Liver (tissue), 9 donors: Measurements from ENCODE around the gene CSNK1G1. TPM values are rescaled to one million over a fixed set of nuclear protein-coding genes. Genes with fewer than 3 reads are reported as not detected.

ENCODE experiments used
- DNase-seq: peaks from one replicate; pipeline ENCODE4 v3.0.0-alpha.2; 2017; ENCODE audit warnings: low spot score
- H3K27ac ChIP-seq, 2 donors: one replicate each; pipeline ENCODE4 v1.7.0; 2013; ENCODE audit warnings: inconsistent platforms in 2 of 2, low read length in 2 of 2, control low read depth in 1 of 2, low read depth in 1 of 2, mild to moderate bottlenecking in 1 of 2
- H3K27me3 ChIP-seq, 4 donors: one replicate each; pipeline versions ENCODE4 v1.6.1 to v1.7.0; 2013; ENCODE audit warnings: low read length in 3 of 4, inconsistent platforms in 1 of 4, mild to moderate bottlenecking in 1 of 4, moderate library complexity in 1 of 4; ENCODE audit not compliant: control insufficient read depth in 4 of 4, insufficient read depth in 4 of 4
- H3K36me3 ChIP-seq, 4 donors: one replicate each; pipeline versions ENCODE4 v1.6.1 to v1.7.0; 2013; ENCODE audit warnings: low read length in 3 of 4, mild to moderate bottlenecking in 3 of 4, low read depth in 1 of 4, moderate library complexity in 1 of 4; ENCODE audit not compliant: control insufficient read depth in 4 of 4, insufficient read depth in 3 of 4
- H3K4me1 ChIP-seq, 4 donors: one replicate each; pipeline versions ENCODE4 v1.6.1 to v1.7.0; 2013; ENCODE audit warnings: low read length in 3 of 4, mild to moderate bottlenecking in 3 of 4, moderate library complexity in 1 of 4; ENCODE audit not compliant: control insufficient read depth in 4 of 4, insufficient read depth in 4 of 4
- H3K4me3 ChIP-seq, 3 donors: one replicate each; pipeline versions ENCODE4 v1.6.1 to v1.7.0; 2013; ENCODE audit warnings: low read length in 3 of 3, control low read depth in 1 of 3, low read depth in 1 of 3, mild to moderate bottlenecking in 1 of 3
- H3K9ac ChIP-seq, 2 donors: one replicate each; pipeline ENCODE4 v1.7.0; 2013; ENCODE audit warnings: low read length in 2 of 2, mild to moderate bottlenecking in 2 of 2, moderate library complexity in 2 of 2, control low read depth in 1 of 2, low read depth in 1 of 2
- H3K9me3 ChIP-seq, 4 donors: one replicate each; pipeline versions ENCODE4 v1.6.1 to v1.7.0; 2013; ENCODE audit warnings: low read length in 3 of 4; ENCODE audit not compliant: control insufficient read depth in 4 of 4
- EGR1 ChIP-seq, 2 donors: IDR thresholded peaks; 2 replicates each; pipeline ENCODE4 v1.6.1; 2016 to 2018; ENCODE audit warnings: antibody characterized with exemption in 2 of 2, low read depth in 2 of 2
- FOXA1 ChIP-seq: IDR thresholded peaks from 2 replicates; pipeline ENCODE4 v1.6.1; 2016; ENCODE audit warnings: antibody characterized with exemption
- FOXA2 ChIP-seq: IDR thresholded peaks from 2 replicates; pipeline ENCODE4 v1.6.1; 2016; ENCODE audit warnings: antibody characterized with exemption
- GABPA ChIP-seq, 2 donors: IDR thresholded peaks in 1 of 2; conservative IDR thresholded peaks in 1 of 2; 2 replicates each; pipeline ENCODE4 v1.6.1; 2016; ENCODE audit warnings: antibody characterized with exemption in 2 of 2, mild to moderate bottlenecking in 1 of 2, moderate library complexity in 1 of 2
- HNF4A ChIP-seq, 2 donors: conservative IDR thresholded peaks; 2 replicates each; pipeline ENCODE4 v1.6.1; 2016; ENCODE audit warnings: antibody characterized with exemption in 2 of 2, mild to moderate bottlenecking in 2 of 2
- HNF4G ChIP-seq: IDR thresholded peaks from 2 replicates; pipeline ENCODE4 v1.6.1; 2016; ENCODE audit warnings: antibody characterized with exemption
- JUND ChIP-seq, 2 donors: IDR thresholded peaks; 2 replicates each; pipeline ENCODE4 v1.6.1; 2016; ENCODE audit warnings: antibody characterized with exemption in 2 of 2
- NR2F2 ChIP-seq: IDR thresholded peaks from 2 replicates; pipeline ENCODE4 v1.6.1; 2016; ENCODE audit warnings: antibody characterized with exemption
- RAD21 ChIP-seq, 2 donors: IDR thresholded peaks; 2 replicates each; pipeline ENCODE4 v1.6.1; 2016; ENCODE audit warnings: antibody characterized with exemption in 2 of 2, mild to moderate bottlenecking in 2 of 2
- RXRA ChIP-seq, 2 donors: IDR thresholded peaks; 2 replicates each; pipeline ENCODE4 v1.6.1; 2017 to 2018; ENCODE audit warnings: antibody characterized with exemption in 2 of 2, mild to moderate bottlenecking in 1 of 2
- SP1 ChIP-seq: IDR thresholded peaks from 2 replicates; pipeline ENCODE4 v1.6.1; 2018; ENCODE audit warnings: antibody characterized with exemption, mild to moderate bottlenecking
- TAF1 ChIP-seq: conservative IDR thresholded peaks from 2 replicates; pipeline ENCODE4 v1.6.1; 2016; ENCODE audit warnings: antibody characterized with exemption, mild to moderate bottlenecking
- YY1 ChIP-seq: IDR thresholded peaks from 2 replicates; pipeline ENCODE4 v1.6.1; 2016; ENCODE audit warnings: antibody characterized with exemption, mild to moderate bottlenecking
- WGBS: extraction: QIAGEN DNeasy Blood & Tissue Kit; methylation state at CpG from one replicate; pipeline ENCODE4 v1.1.7; 2013; 5-methylcytosine and 5-hydroxymethylcytosine counted together
- polyA plus RNA-seq, 2 donors: library from polyadenylated mRNA; stranded (reverse) in 1 of 2; unstranded in 1 of 2; fragments of 200-250 nt in 1 of 2; fragments of >200 nt in 1 of 2; fragmentation: Nextera tagmentation in 1 of 2; extraction: Ambion mirVana in 1 of 2; gene quantifications; one replicate each; pipeline versions ENCODE4 v1.2.1 to v1.2.3, GENCODE V29; 2013 to 2015
- total RNA-seq, 2 donors: library from RNA; depleted of rRNA; stranded (reverse); fragments of >200 nt; gene quantifications; one replicate each; pipeline ENCODE4 v1.2.3, GENCODE V29; 2014
- TF ChIP-seq, protein P1 (sequence below): fragments of 150-350 bp; IDR thresholded peaks from 2 replicates; pipeline ENCODE4 v1.5.1; 2017; ENCODE audit warnings: improper control_type of control experiment, low read depth, low read length; ENCODE audit not compliant: missing input control
- TF ChIP-seq, protein P2 (sequence below): IDR thresholded peaks from 2 replicates; pipeline ENCODE4 v1.6.1; 2016; ENCODE audit warnings: antibody characterized with exemption
- TF ChIP-seq, protein P3 (sequence below): IDR thresholded peaks from 2 replicates; pipeline ENCODE4 v1.6.1; 2016; ENCODE audit warnings: antibody characterized with exemption, mild to moderate bottlenecking
- TF ChIP-seq, protein P4 (sequence below): IDR thresholded peaks from 2 replicates; pipeline ENCODE4 v1.6.1; 2016; ENCODE audit warnings: antibody characterized with exemption
- TF ChIP-seq, protein P5 (sequence below): IDR thresholded peaks from 2 replicates; pipeline ENCODE4 v1.6.1; 2016; ENCODE audit warnings: antibody characterized with exemption
- donor health status: healthy.
- donor health status: healthy.
- donor health status: healthy.
- donor health status: healthy.
- donor health status: healthy.

Gene CSNK1G1
- total and polyA plus RNA-seq, 4 donors, result 1.7 to 9.1 (median 5.8) TPM

DNA sequence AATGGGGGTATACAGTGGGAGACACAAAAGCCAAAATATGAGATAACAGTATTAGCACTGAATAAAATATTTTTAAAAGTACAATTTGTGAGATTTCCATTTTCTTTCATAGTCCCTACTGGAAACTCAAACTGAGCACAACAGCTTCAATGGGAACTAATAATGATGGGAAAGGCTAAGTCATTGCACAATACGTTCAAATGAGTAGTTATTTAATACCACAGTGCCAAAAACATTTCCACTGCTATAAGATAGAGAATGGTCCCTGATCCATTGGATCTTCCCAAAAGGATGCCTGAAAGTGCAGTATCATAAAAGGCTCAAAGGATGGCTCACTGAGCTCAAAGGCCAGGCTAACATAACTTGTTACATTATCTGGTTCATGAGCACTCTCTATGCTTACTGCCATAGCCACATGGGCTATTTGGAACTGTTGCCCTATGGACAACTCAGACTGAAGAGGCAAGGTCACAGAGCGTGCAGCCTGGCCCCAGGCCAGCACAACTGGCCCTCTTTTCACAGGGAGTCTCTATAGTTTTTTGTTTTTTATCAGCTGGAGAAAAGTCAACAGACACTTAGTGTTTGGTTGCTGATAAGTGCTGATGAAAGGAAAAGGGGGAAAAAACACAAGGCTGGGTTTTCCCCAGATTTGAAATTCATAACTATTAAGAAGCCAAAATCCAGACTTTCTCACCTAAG is 139.1 kb downstream of the CSNK1G1 start:
- H3K27ac ChIP-seq, result peak overlapping the region in 1 of 2 donors; percentile 5

More for the DNA sequence above, 139.1 kb downstream of the CSNK1G1 start:
- WGBS, result 14% methylated on average over 2 of the region's 2 CpGs
- Histone ChIP-seq H3K4me3 (no peak overlapping the region), H3K27me3 (no peaks in the 10 kb centered on the region), H3K9me3 (no peaks in the 10 kb centered on the region), H3K9ac (no peak overlapping the region), H3K36me3 (peaks cover 0 to 7% (median 3%) of the 10 kb centered on the region in 4 donors), H3K4me1 (peaks cover 2 to 13% (median 9%) of the 10 kb centered on the region in 4 donors)
- TF ChIP-seq, protein P1, sequence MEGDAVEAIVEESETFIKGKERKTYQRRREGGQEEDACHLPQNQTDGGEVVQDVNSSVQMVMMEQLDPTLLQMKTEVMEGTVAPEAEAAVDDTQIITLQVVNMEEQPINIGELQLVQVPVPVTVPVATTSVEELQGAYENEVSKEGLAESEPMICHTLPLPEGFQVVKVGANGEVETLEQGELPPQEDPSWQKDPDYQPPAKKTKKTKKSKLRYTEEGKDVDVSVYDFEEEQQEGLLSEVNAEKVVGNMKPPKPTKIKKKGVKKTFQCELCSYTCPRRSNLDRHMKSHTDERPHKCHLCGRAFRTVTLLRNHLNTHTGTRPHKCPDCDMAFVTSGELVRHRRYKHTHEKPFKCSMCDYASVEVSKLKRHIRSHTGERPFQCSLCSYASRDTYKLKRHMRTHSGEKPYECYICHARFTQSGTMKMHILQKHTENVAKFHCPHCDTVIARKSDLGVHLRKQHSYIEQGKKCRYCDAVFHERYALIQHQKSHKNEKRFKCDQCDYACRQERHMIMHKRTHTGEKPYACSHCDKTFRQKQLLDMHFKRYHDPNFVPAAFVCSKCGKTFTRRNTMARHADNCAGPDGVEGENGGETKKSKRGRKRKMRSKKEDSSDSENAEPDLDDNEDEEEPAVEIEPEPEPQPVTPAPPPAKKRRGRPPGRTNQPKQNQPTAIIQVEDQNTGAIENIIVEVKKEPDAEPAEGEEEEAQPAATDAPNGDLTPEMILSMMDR, result no peak
- TF ChIP-seq EGR1 (IDR thresholded peaks at IDR 0.05; ENCODE audit: low read depth in 2 of 2), result peak in 1 of 2 donors; percentile 53
- no peak for TF ChIP-seq NR2F2
- TF ChIP-seq TAF1, result no peak
- TF ChIP-seq YY1, result peak; percentile 78
- TF ChIP-seq FOXA2, result peak; percentile 62
- peak; percentile 81 for TF ChIP-seq RXRA (IDR thresholded peaks at IDR 0.05)
- peak in 1 of 2 donors; percentile 68 for TF ChIP-seq GABPA (IDR thresholded peaks at IDR 0.05 in 1 of 2, conservative IDR thresholded peaks at IDR 0.05 in 1 of 2)
- TF ChIP-seq RAD21 (IDR thresholded peaks at IDR 0.05), result peak; percentile 74 to 77
- TF ChIP-seq, protein P2, sequence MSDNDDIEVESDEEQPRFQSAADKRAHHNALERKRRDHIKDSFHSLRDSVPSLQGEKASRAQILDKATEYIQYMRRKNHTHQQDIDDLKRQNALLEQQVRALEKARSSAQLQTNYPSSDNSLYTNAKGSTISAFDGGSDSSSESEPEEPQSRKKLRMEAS, result peak; percentile 85
- TF ChIP-seq, protein P3, sequence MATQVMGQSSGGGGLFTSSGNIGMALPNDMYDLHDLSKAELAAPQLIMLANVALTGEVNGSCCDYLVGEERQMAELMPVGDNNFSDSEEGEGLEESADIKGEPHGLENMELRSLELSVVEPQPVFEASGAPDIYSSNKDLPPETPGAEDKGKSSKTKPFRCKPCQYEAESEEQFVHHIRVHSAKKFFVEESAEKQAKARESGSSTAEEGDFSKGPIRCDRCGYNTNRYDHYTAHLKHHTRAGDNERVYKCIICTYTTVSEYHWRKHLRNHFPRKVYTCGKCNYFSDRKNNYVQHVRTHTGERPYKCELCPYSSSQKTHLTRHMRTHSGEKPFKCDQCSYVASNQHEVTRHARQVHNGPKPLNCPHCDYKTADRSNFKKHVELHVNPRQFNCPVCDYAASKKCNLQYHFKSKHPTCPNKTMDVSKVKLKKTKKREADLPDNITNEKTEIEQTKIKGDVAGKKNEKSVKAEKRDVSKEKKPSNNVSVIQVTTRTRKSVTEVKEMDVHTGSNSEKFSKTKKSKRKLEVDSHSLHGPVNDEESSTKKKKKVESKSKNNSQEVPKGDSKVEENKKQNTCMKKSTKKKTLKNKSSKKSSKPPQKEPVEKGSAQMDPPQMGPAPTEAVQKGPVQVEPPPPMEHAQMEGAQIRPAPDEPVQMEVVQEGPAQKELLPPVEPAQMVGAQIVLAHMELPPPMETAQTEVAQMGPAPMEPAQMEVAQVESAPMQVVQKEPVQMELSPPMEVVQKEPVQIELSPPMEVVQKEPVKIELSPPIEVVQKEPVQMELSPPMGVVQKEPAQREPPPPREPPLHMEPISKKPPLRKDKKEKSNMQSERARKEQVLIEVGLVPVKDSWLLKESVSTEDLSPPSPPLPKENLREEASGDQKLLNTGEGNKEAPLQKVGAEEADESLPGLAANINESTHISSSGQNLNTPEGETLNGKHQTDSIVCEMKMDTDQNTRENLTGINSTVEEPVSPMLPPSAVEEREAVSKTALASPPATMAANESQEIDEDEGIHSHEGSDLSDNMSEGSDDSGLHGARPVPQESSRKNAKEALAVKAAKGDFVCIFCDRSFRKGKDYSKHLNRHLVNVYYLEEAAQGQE, result peak; percentile 61
- peak; percentile 66 to 71 for TF ChIP-seq JUND (IDR thresholded peaks at IDR 0.05)
- peak; percentile 73 for TF ChIP-seq HNF4G
- TF ChIP-seq, protein P4, sequence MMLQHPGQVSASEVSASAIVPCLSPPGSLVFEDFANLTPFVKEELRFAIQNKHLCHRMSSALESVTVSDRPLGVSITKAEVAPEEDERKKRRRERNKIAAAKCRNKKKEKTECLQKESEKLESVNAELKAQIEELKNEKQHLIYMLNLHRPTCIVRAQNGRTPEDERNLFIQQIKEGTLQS, result peak; percentile 41
- TF ChIP-seq HNF4A (conservative IDR thresholded peaks at IDR 0.05), result peak; percentile 93 to 95
- TF ChIP-seq, protein P5, sequence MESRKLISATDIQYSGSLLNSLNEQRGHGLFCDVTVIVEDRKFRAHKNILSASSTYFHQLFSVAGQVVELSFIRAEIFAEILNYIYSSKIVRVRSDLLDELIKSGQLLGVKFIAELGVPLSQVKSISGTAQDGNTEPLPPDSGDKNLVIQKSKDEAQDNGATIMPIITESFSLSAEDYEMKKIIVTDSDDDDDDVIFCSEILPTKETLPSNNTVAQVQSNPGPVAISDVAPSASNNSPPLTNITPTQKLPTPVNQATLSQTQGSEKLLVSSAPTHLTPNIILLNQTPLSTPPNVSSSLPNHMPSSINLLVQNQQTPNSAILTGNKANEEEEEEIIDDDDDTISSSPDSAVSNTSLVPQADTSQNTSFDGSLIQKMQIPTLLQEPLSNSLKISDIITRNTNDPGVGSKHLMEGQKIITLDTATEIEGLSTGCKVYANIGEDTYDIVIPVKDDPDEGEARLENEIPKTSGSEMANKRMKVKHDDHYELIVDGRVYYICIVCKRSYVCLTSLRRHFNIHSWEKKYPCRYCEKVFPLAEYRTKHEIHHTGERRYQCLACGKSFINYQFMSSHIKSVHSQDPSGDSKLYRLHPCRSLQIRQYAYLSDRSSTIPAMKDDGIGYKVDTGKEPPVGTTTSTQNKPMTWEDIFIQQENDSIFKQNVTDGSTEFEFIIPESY, result peak; percentile 56
- peak; percentile 83 for TF ChIP-seq SP1
- peak; percentile 75 for TF ChIP-seq FOXA1
- peak; percentile 73 for DNase-seq
